GM19397 (cell line): ENCODE results near the gene TCF20.

Source experiments
- ATAC-seq: cut with Tn5 transposase; IDR thresholded peaks from one replicate; pipeline ENCODE4 v1.9.1; 2021; ENCODE audit warnings: mild to moderate bottlenecking, moderate library complexity; ENCODE audit not compliant: unreplicated experiment

TCF20 gene

GRCh38 chr22:42265321-42265720 lies 5.1 kb downstream of the TCF20 start:
- ATAC-seq: no peak

GRCh38 chr22:42263944-42264343 lies 6.5 kb downstream of the TCF20 start:
- ATAC-seq: no peak

- ATAC-seq: no peak
Observed at GRCh38 chr22:42262964-42263363, 7.5 kb downstream of the TCF20 start.

- ATAC-seq: no peak
Observed at GRCh38 chr22:42261296-42261695, 9.2 kb downstream of the TCF20 start.

GRCh38 chr22:42258126-42258525 lies 12.3 kb downstream of the TCF20 start:
- no peak for ATAC-seq

- ATAC-seq: no peak
Observed at GRCh38 chr22:42257386-42257785, 13.1 kb downstream of the TCF20 start.

GRCh38 chr22:42256930-42257329 lies 13.5 kb downstream of the TCF20 start:
- no peak for ATAC-seq

GRCh38 chr22:42256220-42256619 lies 14.2 kb downstream of the TCF20 start:
- no peak for ATAC-seq

GRCh38 chr22:42249831-42250230 lies 20.6 kb downstream of the TCF20 start:
- no peak for ATAC-seq

- ATAC-seq: no peak
Observed at GRCh38 chr22:42248995-42249394, 21.5 kb downstream of the TCF20 start.

GRCh38 chr22:42247596-42247995 lies 22.9 kb downstream of the TCF20 start:
- no peak for ATAC-seq

GRCh38 chr22:42243802-42244060 lies 26.7 kb downstream of the TCF20 start:
- no peak for ATAC-seq

GRCh38 chr22:42236848-42237247 lies 33.6 kb downstream of the TCF20 start:
- no peak for ATAC-seq

GRCh38 chr22:42236268-42236667 lies 34.2 kb downstream of the TCF20 start:
- no peak for ATAC-seq

- no peak for ATAC-seq
Observed at GRCh38 chr22:42233879-42234278, 36.6 kb downstream of the TCF20 start.

GRCh38 chr22:42231929-42232328 lies 38.5 kb downstream of the TCF20 start:
- ATAC-seq: no peak

- ATAC-seq: no peak
Observed at GRCh38 chr22:42229455-42230149, 40.9 kb downstream of the TCF20 start.

- ATAC-seq: no peak
Observed at GRCh38 chr22:42228483-42228882, 42.0 kb downstream of the TCF20 start.

- ATAC-seq: no peak
Observed at GRCh38 chr22:42227435-42227834, 43.0 kb downstream of the TCF20 start.

- ATAC-seq: no peak
Observed at GRCh38 chr22:42225841-42226240, 44.6 kb downstream of the TCF20 start.

GRCh38 chr22:42222140-42222539 lies 48.3 kb downstream of the TCF20 start:
- ATAC-seq: no peak
